ENCODE measurements around the gene CPNE4. TPM values are rescaled to one million over a fixed set of nuclear protein-coding genes. Genes with fewer than 3 reads are reported as not detected.

CPNE4 gene
- total RNA-seq, 1 experiment from 2014 or later, result 1.9 TPM

- Histone ChIP-seq H2BK15ac (ENCODE audit: low read depth, low read length) (no peak overlapping the region), H3K4ac (ENCODE audit: low read depth, low read length) (no peak overlapping the region), H3K79me2 (ENCODE audit: insufficient read depth, low read length) (no peaks in the 10 kb centered on the region), H4K91ac (ENCODE audit: insufficient read length, low read depth, low read length) (no peak overlapping the region), H3K56ac (ENCODE audit: insufficient read length, low read depth, low read length) (no peak overlapping the region), H3K79me1 (ENCODE audit: insufficient read depth, low read depth, low read length, poor library complexity, severe bottlenecking) (no peaks in the 10 kb centered on the region), H3K9me3 (ENCODE audit: control insufficient read depth, low read depth, low read length) (no peaks in the 10 kb centered on the region), H3K4me1 (ENCODE audit: insufficient read depth, low read length) (no peaks in the 10 kb centered on the region), H4K5ac (ENCODE audit: insufficient read length, low read depth, low read length) (no peak overlapping the region), H2BK120ac (ENCODE audit: low read depth, low read length, poor library complexity, severe bottlenecking) (no peak overlapping the region), H2AFZ (ENCODE audit: low read length) (no peak overlapping the region), H2BK5ac (ENCODE audit: insufficient read length, low read length) (no peak overlapping the region), H3K9ac (ENCODE audit: extremely low read depth, insufficient read length, low read length) (no peak overlapping the region), H2BK20ac (ENCODE audit: low read depth, low read length, poor library complexity, severe bottlenecking) (no peak overlapping the region), H2AK5ac (ENCODE audit: insufficient read length, low read length) (no peak overlapping the region), H3K27ac (ENCODE audit: insufficient read length, low read depth, low read length) (no peak overlapping the region), H3T11ph (ENCODE audit: low read length) (no peak overlapping the region), H3K23me2 (ENCODE audit: insufficient read length, low read depth, low read length, poor library complexity, severe bottlenecking) (no peaks in the 10 kb centered on the region), H3K27me3 (ENCODE audit: insufficient read depth, low read length) (no peaks in the 10 kb centered on the region; the same call in 1 of the 2 replicates), H4K8ac (replicated peaks; ENCODE audit: insufficient read length, low read depth, low read length) (no peak overlapping the region), H3K18ac (ENCODE audit: insufficient read length, low read depth, low read length) (no peak overlapping the region), H3K23ac (ENCODE audit: insufficient read length, low read depth, low read length) (no peak overlapping the region), H4K20me1 (ENCODE audit: control insufficient read depth, insufficient read depth, insufficient read length) (no peaks in the 10 kb centered on the region), H2BK12ac (ENCODE audit: insufficient read length, low read depth, low read length) (no peak overlapping the region), H3K4me2 (ENCODE audit: insufficient read depth, insufficient read length, low read length) (no peak overlapping the region), H3K14ac (ENCODE audit: insufficient read depth, low read length) (no peak overlapping the region)
- no peaks in the 10 kb centered on the region for H3K36me3 Mint-ChIP-seq (ENCODE audit: insufficient read depth in 1 of 3, low read depth in 3 of 3)
- WGBS (ENCODE audit: extremely low coverage, insufficient read length, low lambda C conversion rate), result no CpG with 5 or more reads among the region's 1 CpG
- no peak overlapping the region for H3K27ac Mint-ChIP-seq
- H3K4me1 Mint-ChIP-seq, result peaks cover 7 to 8% of the 10 kb centered on the region in 2 experiments
- DNase-seq, result no peak
- H3K27me3 Mint-ChIP-seq (ENCODE audit: low read depth), result peaks cover 5% of the 10 kb centered on the region
- TF ChIP-seq CTCF (conservative IDR thresholded peaks at IDR 0.05), result no peak
- H3K9me3 Mint-ChIP-seq, result no peaks in the 10 kb centered on the region
- H3K4me3 Mint-ChIP-seq, result no peak overlapping the region
These were observed 231.7 kb downstream of the CPNE4 start for GRCh38 chr3:131803113-131803512.
